ENCODE data around the gene PACS1. TPM values are rescaled to one million over a fixed set of nuclear protein-coding genes. Genes with fewer than 3 reads are reported as not detected.

Gene PACS1
- total RNA-seq, 1 experiment from 2014 or later: 41.1 TPM

- H3K36me3 ChIP-seq (ENCODE audit: control insufficient read depth in 1 of 2, insufficient read depth in 2 of 2, low read length in 2 of 2): peaks cover 4 to 5% of the 10 kb centered on the region in 2 experiments; a peak in 1 of 4 replicates
Observed at GRCh38 chr11:66219846-66220565, 149.9 kb downstream of the PACS1 start.

GRCh38 chr11:66220566-66220935 is 150.5 kb downstream of the PACS1 start:
- H3K9ac ChIP-seq (ENCODE audit: low read length): no peak overlapping the region
- CTCF ChIA-PET: no interaction called here

More at GRCh38 chr11:66219846-66220565, 149.9 kb downstream of the PACS1 start:
- intact Hi-C loops (cut with micrococcal nuclease): no loop called here
- Histone ChIP-seq H3K79me2 (ENCODE audit: insufficient read depth, low read length) (no peaks in the 10 kb centered on the region), H3K9me3 (ENCODE audit: control insufficient read depth in 1 of 2, insufficient read depth in 1 of 2, low read depth in 1 of 2, low read length in 2 of 2) (no peaks in the 10 kb centered on the region), H3K4me3 (replicated peaks in 1 of 2; ENCODE audit: low read depth in 1 of 2, low read length in 2 of 2) (no peak overlapping the region), H4K20me1 (ENCODE audit: insufficient read depth) (no peaks in the 10 kb centered on the region), H3K27me3 (ENCODE audit: insufficient read depth, low read length) (no peaks in the 10 kb centered on the region), H3K27ac (ENCODE audit: low read depth, low read length) (no peak overlapping the region), H3K4me1 (ENCODE audit: control insufficient read depth in 1 of 2, insufficient read depth in 2 of 2, low read length in 2 of 2) (peaks cover 0 to 8% of the 10 kb centered on the region in 2 experiments; a peak in 1 of 4 replicates), H3K4me2 (ENCODE audit: low read length) (no peak overlapping the region), H2AFZ (ENCODE audit: low read depth, low read length, poor library complexity, severe bottlenecking) (no peak overlapping the region), H3K9me2 (ENCODE audit: insufficient read depth) (no peaks in the 10 kb centered on the region), H3K9ac (ENCODE audit: low read length) (no peak overlapping the region)
- RAD21 ChIA-PET (ENCODE audit: low non-redundant PET in 1 of 2, low total read pairs in 2 of 2, uncharacterized antibody in 2 of 2, unreplicated experiment in 2 of 2): no interaction called here
- POLR2A ChIA-PET: no interaction called here
- no TSS peak for BruUV-seq (replicated peaks)
- ATAC-seq (no peak), DNase-seq (ENCODE audit: low read depth, low spot score) (no peak)
- no peak for TF ChIP-seq EZH2 (IDR thresholded peaks at IDR 0.05)
- no peak for TF ChIP-seq JUND (IDR thresholded peaks at IDR 0.05)
- CTCF ChIA-PET: no interaction called here

More at GRCh38 chr11:66220566-66220935, 150.5 kb downstream of the PACS1 start:
- Histone ChIP-seq H3K4me2 (ENCODE audit: low read length) (no peak overlapping the region), H3K4me1 (ENCODE audit: control insufficient read depth in 1 of 2, insufficient read depth in 2 of 2, low read length in 2 of 2) (peaks cover 0 to 8% of the 10 kb centered on the region in 2 experiments; a peak in 1 of 4 replicates), H3K9me3 (ENCODE audit: control insufficient read depth in 1 of 2, insufficient read depth in 1 of 2, low read depth in 1 of 2, low read length in 2 of 2) (no peaks in the 10 kb centered on the region), H3K36me3 (ENCODE audit: control insufficient read depth in 1 of 2, insufficient read depth in 2 of 2, low read length in 2 of 2) (peaks cover 4 to 5% of the 10 kb centered on the region in 2 experiments; a peak in 1 of 4 replicates), H3K27ac (ENCODE audit: low read depth, low read length) (no peak overlapping the region), H3K4me3 (replicated peaks in 1 of 2; ENCODE audit: low read depth in 1 of 2, low read length in 2 of 2) (no peak overlapping the region), H2AFZ (ENCODE audit: low read depth, low read length, poor library complexity, severe bottlenecking) (no peak overlapping the region), H3K27me3 (ENCODE audit: insufficient read depth, low read length) (no peaks in the 10 kb centered on the region), H3K79me2 (ENCODE audit: insufficient read depth, low read length) (no peaks in the 10 kb centered on the region), H3K9me2 (ENCODE audit: insufficient read depth) (no peaks in the 10 kb centered on the region), H4K20me1 (ENCODE audit: insufficient read depth) (no peaks in the 10 kb centered on the region)
- intact Hi-C loops (cut with micrococcal nuclease): no loop called here
- DNase-seq (ENCODE audit: low read depth, low spot score) (no peak), ATAC-seq (no peak)
- no peak for TF ChIP-seq ZBTB33 (IDR thresholded peaks at IDR 0.05; ENCODE audit: extremely low read depth, insufficient replicate concordance, low read length)
- TF ChIP-seq SIN3A (IDR thresholded peaks at IDR 0.05; ENCODE audit: low read depth): no peak
- TF ChIP-seq EZH2 (IDR thresholded peaks at IDR 0.05): no peak
- no peak for TF ChIP-seq CTCF (IDR thresholded peaks at IDR 0.05 in 2 of 3, conservative IDR thresholded peaks at IDR 0.05 in 1 of 3; ENCODE audit: borderline replicate concordance in 1 of 3, insufficient read depth in 1 of 3, low read depth in 2 of 3, low read length in 2 of 3)
- no peak for TF ChIP-seq ELF1 (IDR thresholded peaks at IDR 0.05; ENCODE audit: borderline replicate concordance, low read depth)
- no peak for TF ChIP-seq JUND (IDR thresholded peaks at IDR 0.05)
- TF ChIP-seq SP1 (IDR thresholded peaks at IDR 0.05; ENCODE audit: low read depth): no peak
- no peak for TF ChIP-seq RAD21 (IDR thresholded peaks at IDR 0.05; ENCODE audit: low read depth)
- no peak for TF ChIP-seq MAX (IDR thresholded peaks at IDR 0.05)
- TF ChIP-seq EZH2phosphoT487 (IDR thresholded peaks at IDR 0.05; ENCODE audit: borderline replicate concordance): no peak
- no peak for TF ChIP-seq EGR1 (IDR thresholded peaks at IDR 0.05; ENCODE audit: low read depth)
- TF ChIP-seq ZFX (IDR thresholded peaks at IDR 0.05): no peak
- no peak for TF ChIP-seq CBX3 (IDR thresholded peaks at IDR 0.05; ENCODE audit: low read depth)
- no peak for TF ChIP-seq FOSL1 (IDR thresholded peaks at IDR 0.05; ENCODE audit: low read depth)
- no peak for TF ChIP-seq POLR2AphosphoS5 (IDR thresholded peaks at IDR 0.05; ENCODE audit: low read depth, low read length)
- TF ChIP-seq POLR2A (IDR thresholded peaks at IDR 0.05; ENCODE audit: borderline replicate concordance, extremely low read depth, insufficient read depth, insufficient read length): no peak
- TF ChIP-seq TCF7L2 (IDR thresholded peaks at IDR 0.05; ENCODE audit: borderline replicate concordance, extremely low read depth, insufficient read depth, insufficient read length): no peak
- RAD21 ChIA-PET (ENCODE audit: low non-redundant PET in 1 of 2, low total read pairs in 2 of 2, uncharacterized antibody in 2 of 2, unreplicated experiment in 2 of 2): no interaction called here
- POLR2A ChIA-PET: no interaction called here
- no TSS peak for BruUV-seq (replicated peaks)

Measured in HCT116 (cell line).